ENCODE results near the gene SFMBT2.
"Not testable (repeated sequence)": the region's sequence is repeated elsewhere in the genome, so short reads cannot be mapped to it uniquely, and the experiment has no call there.

SFMBT2 gene

DNA sequence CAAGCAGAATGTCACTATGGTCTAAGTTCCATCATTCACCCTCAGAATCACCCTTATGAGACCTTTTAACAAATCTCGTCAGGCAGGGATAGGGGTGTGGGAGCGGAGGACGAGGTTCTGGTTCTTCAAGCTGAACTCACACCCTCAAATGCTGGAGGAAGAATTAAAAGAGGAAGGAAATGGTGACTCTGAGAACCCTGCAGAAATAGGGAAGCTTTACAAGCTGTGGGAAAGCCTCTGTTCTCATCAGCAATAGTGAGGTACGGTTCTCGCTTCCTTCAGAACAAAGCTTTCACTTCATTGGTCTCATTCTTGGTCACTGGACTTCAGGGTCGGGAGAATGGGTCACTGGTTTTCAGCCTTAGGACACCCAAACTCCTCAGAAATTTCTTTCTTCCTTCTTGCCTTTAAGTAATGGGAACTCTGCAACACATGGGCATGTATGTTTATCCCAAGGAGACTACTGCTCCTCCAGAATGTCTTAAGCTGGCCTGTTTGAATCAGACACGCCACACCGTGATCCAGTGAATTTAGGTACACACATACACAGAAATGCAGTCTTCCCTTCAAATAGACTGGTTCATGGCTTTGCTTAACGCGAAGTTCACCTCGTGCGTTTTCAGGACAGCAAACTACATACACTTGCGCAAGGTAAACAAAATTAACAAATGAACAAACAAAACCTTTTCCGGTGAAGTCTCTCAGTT is 226.0 kb downstream of the SFMBT2 start:
- no peak for DNase-seq (ENCODE audit: low read depth)

DNA sequence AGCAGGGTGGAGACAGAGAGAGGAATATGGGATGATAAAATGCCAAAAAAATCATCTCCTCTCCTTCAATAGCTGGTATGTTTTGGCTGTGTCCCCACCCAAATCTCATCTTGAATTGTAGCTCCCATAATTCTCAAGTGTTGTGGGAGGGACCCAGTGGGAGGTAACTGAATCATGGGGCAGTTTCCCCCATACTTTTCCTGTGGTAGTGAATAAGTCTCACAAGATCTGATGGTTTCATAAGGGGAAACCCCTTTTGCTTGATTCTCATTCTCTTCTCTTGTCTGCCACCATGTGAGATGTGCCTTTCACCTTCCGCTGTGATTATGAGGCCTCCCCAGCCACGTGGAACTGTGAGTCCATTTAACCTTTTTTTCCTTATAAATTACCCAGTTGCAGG is 226.7 kb downstream of the SFMBT2 start:
- not testable (repeated sequence) for DNase-seq (ENCODE audit: low read depth)

DNA sequence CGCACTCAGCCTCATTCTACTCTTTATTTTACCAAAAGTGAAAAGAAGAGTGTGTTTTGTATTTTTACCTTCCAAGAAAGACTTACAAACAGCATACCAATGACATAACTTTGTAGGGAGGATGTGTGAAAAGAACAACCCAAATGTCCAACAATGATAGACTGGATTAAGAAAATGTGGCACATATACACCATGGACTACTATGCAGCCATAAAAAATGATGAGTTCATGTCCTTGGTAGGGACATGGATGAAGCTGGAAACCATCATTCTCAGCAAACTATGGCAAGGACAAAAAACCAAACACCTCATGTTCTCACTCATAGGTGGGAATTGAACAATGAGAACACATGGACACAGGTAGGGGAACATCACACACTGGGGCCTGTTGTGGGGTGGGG is 228.5 kb downstream of the SFMBT2 start:
- DNase-seq (ENCODE audit: low read depth) = not testable (repeated sequence)

DNA sequence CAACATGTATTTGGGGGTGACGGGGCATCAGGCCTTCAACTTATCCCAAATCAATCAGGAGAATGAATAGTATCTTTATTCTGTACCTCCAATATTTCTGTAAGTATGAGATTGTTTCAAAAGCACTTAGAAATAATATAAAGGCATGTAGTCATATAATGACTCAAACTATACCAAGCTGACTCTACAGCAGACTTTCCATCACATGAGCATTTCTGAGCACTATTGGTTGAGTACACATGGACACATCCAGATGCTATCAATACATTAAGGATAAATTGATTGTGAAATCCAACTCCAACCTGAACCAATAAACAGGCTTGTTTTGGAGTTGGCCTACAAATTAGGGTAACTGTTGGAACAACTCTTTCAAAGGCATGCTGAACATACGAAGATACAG is 229.4 kb downstream of the SFMBT2 start:
- DNase-seq (ENCODE audit: low read depth) = no peak

DNA sequence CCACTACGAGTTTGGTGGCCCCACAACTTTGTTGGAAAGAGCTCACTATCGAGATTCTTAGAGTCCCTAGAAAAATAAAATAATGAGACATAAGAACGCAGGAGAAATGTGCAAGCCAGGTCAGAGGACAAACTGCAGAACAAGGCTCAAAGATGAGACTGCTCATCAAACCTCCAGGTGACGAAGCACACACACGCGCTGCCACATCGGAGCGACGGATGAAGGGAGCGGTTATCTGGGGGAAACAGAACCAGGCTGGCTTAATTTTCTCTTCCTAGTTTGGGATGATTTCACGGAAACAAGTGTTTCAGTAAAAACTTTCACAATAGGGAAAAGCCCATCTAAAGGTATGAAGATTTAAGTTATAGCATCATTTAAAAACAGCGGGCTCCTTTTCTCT is 231.3 kb downstream of the SFMBT2 start:
- DNase-seq (ENCODE audit: low read depth) = no peak

DNA sequence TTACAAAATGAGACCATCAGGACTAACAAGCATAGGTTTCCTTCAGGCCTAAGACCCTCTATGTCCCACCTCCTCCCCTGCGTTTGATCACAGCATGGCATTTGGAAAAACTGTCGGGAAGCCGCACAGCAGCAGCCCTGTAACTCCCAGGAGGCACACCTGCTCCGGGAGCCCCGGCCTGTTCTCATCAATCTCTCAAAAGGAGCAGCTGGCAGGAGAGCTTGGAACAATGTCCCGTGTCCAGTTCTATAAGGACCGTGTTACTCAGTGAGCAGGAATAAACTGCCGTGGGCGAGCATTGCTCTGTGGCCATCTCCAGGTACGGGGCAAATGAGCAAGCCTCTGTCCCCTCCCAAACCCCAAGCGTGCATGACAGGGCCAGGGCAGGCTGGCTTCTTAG is 236.9 kb downstream of the SFMBT2 start:
- DNase-seq (ENCODE audit: low read depth) = no peak

DNA sequence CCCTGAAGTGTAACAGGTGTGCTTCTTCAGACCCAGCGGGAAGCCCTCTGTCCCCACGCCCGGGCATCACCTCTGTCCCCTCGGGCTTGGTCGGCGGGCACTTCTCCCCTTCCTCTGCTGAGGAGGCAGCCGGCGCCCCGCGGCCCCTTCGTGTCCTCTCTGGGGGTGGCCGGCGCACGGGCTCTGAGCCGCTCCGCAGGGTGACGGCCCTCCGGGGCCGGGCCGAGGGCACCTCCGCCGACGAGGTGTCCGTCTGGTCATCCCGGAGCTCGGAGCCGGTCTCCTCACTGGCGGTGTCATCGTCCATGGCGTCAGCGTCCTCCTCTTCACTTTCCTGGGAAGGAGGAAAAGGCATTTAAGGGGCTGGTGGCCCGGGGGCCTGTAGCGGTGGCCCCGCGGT is 239.0 kb downstream of the SFMBT2 start:
- DNase-seq (ENCODE audit: low read depth) = no peak

DNA sequence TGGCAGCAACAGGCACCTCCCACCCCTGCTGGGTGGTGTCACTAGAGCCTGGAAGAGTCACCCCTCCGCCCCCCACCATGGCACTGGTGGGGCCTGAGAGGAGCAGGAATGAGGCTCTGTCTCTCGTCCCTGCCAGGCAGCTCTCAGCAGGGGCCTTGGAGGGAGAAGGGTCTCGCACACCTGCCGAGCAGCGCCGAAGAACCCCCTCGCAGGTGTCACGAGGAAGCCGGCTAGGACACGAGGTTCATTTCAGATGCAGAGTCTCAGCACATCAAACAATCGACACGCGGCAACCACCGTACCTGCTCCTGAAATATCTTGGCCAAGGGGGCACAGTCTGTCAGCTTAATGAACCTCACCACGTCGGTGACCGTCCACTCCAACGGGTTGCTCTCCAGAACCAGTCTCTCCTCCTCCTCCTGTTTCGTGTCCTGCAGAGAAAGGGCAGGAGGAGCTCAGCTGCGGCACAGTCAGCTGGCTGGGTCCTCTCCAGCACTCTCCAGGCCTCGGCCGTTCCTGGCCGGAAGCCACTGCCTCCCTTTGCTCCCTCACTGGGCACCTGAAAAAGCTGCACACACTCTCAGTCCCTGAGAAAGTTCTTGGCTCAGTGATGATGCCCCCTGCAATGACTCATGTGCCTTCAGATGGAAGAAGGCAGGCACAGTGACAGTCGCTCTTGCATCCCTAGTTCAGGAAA is 240.1 kb downstream of the SFMBT2 start:
- no peak for DNase-seq (ENCODE audit: low read depth)

DNA sequence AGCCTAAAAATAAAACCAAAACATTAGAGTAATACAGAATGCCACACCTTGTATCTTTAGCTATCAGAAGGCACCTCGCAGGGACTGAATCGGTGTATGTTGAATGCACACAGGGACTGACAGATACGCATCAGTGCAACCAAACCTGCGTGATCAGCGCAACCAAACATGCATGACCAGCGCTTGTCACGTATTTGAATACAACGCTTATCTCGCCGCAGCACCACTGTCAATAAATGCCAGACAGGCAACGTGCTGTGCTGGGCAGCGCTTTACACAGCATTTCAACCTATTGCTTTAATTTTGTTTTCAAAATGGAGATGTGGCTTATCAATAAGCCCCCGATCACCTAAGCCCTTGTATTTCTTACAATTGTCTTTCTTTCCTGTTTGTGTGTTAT is 242.4 kb downstream of the SFMBT2 start:
- DNase-seq (ENCODE audit: low read depth) = no peak

DNA sequence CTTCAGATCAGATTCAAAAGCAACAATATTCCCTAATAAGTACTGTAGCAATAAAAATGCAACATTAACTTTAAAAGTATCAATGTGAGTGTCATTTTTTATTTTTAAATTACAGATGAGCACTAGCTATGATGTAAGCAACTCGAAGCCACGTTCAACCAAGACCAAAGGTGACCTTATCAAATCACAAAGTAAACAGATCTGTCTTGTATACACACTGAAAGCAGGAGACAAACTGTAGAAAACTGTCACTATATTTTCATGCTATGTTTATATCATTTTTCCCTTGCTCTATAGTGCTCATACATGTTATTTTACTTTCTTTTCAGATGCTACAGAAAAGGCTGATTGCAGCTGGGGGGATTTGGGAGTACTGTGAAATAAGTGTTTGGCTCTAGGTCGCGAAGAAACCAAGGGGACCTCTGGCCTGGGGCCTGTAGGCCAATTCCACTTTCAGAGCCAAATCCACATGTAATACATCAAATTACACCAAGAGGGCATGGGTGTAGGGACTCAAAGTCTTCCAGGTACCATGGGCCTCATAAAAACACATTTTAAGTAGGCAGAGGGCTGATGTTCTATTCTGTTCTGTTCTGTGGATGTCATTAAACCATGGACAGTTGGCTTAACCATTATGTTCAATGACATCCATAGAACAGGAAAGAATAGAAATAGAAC is 245.2 kb downstream of the SFMBT2 start:
- no peak for DNase-seq (ENCODE audit: low read depth)

DNA sequence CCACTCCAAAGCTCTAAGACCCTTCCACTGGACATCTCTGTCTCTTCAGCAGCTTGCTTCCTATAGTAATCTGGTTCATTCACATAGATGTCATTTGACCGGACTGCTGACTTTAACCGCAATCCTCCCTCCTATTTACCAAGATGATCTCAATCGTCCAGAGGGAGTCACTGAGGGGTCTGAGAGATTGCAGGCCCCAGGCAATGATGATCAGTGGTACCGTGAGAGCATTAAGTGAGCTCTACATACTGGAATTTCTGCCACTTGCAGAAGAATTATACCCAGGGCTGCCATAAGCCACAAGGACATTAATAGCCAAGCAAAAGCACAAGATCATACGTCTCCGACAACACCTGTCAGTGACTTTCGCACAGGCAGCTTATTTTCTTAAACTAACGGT is 245.9 kb downstream of the SFMBT2 start:
- DNase-seq (ENCODE audit: low read depth) = no peak

DNA sequence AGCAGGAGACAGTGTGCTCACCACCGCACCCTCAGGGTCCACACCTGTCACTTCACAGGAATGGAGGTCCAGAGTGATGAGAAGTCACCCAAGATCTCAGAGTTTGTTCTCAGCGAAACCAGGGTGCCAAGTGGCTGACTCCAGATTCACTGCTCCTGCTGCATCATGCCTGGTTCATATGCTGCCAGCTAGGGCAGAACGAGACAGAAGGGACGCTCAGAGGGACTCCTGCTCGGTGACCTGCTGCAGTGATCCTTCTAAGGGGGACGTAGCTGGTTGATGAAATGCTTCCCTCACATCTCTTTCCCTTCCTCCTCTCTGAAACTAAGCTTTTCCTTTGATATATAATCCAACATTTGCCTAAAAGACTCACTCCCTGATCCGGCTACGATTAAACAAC is 248.5 kb downstream of the SFMBT2 start:
- no peak for DNase-seq (ENCODE audit: low read depth)

DNA sequence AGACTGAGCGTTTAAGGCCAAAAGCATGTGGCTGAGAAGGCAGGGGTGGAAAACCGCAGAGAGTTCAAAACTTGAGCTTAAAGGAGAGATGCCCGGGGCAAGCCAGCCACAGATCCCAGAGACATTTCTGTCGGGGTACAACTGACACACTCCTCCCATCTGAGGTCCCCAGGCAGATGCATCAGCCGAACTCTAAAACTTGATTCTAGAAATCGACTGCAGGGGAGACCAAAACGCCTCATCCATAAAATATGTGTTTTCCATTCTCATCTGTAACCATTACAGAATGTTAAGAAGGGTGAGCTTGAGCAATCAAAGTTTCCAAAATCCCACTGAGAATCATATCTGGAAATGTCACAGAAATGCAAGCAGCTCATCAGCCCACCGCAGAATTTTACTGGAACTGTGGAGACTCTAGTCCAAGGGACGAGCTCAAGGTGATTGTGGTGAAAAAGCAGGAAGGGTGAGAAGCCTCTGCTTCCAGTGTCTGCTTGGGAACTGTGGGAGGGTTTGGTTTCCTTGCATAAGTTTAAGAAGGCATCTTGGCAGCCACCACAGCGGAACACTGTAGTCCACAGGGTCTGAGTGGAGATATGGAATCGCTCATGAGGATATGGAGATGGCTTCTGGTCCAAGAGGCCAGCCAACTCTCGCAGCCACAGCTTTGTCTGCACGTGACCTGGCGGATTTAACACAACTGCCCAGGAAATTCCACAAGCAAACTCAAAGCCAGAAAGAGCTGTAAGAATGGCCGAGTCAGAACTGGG is 249.2 kb downstream of the SFMBT2 start:
- DNase-seq (ENCODE audit: low read depth) = no peak

DNA sequence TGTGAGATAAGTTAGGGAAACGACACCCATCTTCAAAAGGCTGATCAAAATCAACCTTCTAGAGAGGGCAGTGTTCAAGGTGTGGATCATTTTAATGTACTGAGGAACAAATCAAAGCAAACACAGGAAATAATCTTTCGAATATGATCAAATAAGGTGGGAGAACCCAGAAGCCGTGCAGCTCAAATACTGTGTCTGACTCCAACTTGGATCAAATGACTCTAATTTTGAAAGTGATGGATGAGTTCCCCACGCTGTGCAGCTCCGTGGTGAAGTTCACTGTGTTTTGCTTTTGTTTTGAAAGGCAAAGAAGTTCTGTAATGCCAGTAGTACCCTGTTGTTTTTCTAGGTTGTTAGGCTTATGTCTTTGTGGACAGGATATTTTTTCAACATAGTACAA is 250.9 kb downstream of the SFMBT2 start:
- DNase-seq (ENCODE audit: low read depth) = no peak

DNA sequence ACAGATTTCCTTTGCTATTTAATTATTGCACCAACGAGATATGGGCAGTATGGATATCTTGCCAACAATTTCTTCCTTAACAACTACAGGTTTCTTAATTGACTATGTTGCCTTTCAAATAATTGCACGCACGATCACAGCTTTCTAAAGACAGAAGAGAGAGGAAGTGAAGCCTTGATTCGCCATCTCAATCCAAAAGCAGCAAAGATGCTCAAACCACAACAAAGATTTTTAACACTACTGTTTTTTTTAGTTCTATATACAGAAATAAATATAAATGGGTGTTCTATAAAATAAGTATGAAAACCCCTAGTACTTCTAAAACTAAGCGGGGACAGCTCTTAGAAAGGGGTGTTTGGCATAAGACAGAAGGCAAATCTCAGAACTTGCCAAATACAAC is 251.3 kb downstream of the SFMBT2 start:
- no peak for DNase-seq (ENCODE audit: low read depth)

DNA sequence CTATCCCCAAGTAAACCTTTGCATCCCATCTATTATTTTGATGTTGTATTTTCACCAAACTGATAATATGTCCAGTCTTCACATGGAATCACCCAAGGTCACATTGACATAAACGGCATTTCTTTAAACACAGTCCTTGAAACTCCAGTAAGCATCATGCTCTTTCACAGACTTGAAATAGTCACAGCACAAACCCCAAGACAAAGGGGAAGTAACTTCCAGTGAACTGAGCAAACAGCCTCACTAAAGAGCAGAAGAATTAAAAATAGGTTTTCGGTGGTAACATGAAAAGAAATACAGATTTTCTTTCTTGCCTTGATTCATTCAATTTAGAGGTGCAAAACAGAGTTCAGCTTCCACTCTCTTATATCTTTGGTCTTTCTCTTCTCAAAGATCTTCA is 253.7 kb downstream of the SFMBT2 start:
- no peak for DNase-seq (ENCODE audit: low read depth)

DNA sequence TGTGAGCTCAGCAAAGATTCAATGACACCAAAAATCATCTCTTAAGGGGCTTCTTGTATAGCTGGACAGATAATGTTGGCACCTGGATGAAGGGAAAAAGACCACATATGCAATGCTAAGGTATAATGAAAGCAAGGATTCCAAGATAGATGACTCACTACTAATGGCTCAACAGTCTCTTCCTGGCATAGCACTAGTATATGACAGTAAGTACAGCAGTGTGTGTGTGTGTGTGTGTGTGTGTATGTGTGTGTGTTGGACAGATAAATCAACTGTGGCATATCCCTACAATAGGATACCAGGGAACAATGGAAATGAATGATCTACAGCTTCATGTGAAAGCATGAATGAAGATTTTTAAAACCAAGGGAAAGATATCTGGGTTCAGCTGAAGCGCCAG is 257.1 kb downstream of the SFMBT2 start:
- DNase-seq (ENCODE audit: low read depth) = no peak

DNA sequence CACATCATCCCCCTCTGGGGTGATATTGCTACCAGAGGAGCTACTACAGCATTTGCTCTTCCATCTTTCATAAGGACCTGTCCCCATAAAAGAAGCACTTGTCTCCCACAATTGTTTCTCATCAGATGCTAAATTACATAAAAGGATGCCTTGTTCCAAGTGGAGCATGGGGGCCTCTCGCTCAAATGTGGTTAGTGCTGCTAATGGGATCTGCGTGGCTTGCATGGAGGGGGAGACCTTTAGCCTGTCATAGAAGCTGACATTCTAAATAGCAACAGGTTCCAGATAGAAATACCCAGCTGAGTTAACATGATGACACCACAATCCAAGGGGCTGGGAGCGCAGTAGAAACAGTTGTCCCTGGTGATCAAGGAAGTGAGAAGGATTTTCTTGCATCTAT is 257.9 kb downstream of the SFMBT2 start:
- no peak for DNase-seq (ENCODE audit: low read depth)

DNA sequence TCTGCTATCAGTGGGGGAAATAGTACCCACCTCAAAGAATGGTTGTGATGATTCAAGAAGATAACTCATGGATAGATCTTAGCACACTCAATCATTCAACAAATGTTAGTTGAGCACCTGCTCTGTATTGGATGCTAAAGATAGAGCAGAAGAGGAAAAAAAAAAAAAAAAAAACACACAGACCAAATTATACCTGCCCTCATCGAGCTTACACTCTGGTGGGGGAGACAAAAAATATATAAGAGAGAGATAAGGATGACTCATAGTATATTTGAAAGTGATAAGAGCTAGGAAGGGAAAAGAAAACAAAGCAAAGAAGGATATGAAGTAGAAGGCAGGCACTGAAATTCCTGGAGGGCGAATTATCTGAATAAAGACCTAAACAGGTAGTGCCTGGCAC is 258.5 kb downstream of the SFMBT2 start:
- DNase-seq (ENCODE audit: low read depth) = no peak

DNA sequence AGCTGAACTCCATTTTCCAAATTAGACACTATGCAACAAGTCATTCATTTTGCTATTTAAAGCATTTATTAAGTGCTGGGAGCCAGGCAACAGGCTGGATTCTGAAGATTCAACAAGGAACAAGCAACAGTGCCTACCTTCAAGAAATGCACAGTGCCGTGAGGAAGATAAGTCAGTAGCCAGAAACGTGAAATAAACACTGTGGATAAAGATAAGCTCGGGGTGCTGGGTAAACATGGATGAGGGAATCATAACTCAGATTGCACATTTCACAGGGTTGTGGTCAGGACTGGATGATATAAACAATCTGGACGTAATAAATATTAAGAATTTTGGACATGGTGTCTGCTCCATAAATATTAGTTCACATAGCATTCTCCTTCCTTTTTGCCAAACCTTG is 259.3 kb downstream of the SFMBT2 start:
- DNase-seq (ENCODE audit: low read depth) = no peak

DNA sequence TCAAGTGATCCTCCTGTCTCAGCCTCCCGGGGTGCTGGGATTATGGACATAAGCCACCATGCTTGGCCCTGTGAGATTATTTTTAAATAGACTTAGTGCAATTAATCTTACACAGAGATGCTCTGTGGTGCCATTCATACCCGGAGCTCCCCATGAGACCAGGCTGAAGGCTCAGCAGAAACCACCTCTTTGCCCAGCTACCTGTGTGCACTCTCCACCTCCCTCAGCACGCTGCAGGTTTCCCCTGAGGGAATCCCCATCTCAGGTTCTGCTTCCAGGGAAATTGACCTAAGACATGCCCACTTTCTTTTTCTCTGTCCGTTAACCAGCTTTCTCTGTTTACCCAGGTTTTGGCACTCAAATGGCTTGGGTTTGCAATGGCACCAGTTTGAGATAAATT is 260.5 kb downstream of the SFMBT2 start:
- no peak for DNase-seq (ENCODE audit: low read depth)

DNA sequence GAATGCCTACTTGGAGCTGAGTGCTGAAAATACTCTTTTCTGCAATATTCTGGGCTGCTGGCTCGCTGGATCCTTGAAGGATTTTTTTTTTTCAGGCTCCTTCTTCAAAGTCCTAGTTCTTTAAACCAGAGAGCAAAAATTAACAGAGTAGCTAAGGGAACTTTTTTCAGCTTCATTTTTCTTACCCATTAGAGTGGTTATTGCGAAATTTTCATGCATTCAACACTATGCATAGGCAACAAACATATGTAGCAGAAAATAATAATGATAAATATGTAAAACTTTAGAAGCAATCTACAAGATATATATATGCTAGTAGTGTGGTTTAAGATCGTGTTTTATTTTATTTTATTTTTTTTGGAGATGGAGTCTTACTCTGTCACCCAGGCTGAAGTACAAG is 264.6 kb downstream of the SFMBT2 start:
- DNase-seq (ENCODE audit: low read depth) = no peak

DNA sequence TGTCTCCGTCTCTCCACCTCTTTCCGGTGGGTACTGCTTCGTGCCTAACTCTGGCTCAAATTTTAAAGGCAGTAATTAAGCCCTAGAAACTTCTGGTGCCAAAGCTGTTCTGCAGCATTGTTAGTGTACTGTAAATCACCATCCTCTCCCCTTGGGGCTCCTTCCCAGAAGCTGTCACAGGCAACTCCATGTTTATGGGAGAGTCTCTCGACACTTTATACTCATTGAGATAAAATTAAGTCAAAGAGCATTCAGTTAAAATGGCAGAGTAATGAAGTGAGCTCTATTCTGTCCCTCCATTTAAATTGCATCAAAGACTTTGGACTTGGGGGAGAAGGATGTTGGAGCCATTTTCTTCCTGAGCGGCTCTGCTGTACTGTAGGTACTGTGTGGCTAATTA is 274.8 kb downstream of the SFMBT2 start:
- no peak for DNase-seq (ENCODE audit: low read depth)
